HL-60 (cell line): ENCODE results near the gene TLL2.

ENCODE experiments used
- POLR2AphosphoS5 ChIP-seq: IDR thresholded peaks from 2 replicates; pipeline ENCODE4 v1.6.1; 2012; ENCODE audit warnings: low read depth
- TF ChIP-seq, protein P1 (sequence below): IDR thresholded peaks from one replicate; pipeline ENCODE4 v1.5.1; 2011; ENCODE audit warnings: low read length, control low read depth, inconsistent platforms; ENCODE audit not compliant: insufficient read depth
- TF ChIP-seq, protein P2 (sequence below): IDR thresholded peaks from 2 replicates; pipeline ENCODE4 v1.6.1; 2012; ENCODE audit warnings: low read depth; ENCODE audit not compliant: insufficient replicate concordance

DNA sequence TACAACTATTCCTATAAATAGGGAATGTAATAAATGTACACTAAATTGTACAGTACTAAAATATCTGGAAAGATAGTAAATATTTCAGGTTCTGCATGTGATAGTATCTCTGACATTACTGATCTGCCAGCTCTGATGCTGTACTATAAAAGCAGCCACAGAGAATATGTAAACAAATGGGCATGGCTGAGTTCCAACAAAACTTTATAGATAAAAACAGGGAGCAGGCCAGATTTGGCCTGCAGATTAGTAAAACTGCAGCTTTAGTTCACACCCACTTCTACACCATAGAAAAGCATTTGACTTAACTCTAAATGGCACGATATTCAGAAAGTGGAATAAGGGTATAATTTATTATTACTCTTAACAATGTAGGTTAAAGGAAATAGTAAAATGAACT is 18.8 kb upstream of the TLL2 start:
- TF ChIP-seq, protein P1, sequence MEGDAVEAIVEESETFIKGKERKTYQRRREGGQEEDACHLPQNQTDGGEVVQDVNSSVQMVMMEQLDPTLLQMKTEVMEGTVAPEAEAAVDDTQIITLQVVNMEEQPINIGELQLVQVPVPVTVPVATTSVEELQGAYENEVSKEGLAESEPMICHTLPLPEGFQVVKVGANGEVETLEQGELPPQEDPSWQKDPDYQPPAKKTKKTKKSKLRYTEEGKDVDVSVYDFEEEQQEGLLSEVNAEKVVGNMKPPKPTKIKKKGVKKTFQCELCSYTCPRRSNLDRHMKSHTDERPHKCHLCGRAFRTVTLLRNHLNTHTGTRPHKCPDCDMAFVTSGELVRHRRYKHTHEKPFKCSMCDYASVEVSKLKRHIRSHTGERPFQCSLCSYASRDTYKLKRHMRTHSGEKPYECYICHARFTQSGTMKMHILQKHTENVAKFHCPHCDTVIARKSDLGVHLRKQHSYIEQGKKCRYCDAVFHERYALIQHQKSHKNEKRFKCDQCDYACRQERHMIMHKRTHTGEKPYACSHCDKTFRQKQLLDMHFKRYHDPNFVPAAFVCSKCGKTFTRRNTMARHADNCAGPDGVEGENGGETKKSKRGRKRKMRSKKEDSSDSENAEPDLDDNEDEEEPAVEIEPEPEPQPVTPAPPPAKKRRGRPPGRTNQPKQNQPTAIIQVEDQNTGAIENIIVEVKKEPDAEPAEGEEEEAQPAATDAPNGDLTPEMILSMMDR: no peak
- TF ChIP-seq, protein P2, sequence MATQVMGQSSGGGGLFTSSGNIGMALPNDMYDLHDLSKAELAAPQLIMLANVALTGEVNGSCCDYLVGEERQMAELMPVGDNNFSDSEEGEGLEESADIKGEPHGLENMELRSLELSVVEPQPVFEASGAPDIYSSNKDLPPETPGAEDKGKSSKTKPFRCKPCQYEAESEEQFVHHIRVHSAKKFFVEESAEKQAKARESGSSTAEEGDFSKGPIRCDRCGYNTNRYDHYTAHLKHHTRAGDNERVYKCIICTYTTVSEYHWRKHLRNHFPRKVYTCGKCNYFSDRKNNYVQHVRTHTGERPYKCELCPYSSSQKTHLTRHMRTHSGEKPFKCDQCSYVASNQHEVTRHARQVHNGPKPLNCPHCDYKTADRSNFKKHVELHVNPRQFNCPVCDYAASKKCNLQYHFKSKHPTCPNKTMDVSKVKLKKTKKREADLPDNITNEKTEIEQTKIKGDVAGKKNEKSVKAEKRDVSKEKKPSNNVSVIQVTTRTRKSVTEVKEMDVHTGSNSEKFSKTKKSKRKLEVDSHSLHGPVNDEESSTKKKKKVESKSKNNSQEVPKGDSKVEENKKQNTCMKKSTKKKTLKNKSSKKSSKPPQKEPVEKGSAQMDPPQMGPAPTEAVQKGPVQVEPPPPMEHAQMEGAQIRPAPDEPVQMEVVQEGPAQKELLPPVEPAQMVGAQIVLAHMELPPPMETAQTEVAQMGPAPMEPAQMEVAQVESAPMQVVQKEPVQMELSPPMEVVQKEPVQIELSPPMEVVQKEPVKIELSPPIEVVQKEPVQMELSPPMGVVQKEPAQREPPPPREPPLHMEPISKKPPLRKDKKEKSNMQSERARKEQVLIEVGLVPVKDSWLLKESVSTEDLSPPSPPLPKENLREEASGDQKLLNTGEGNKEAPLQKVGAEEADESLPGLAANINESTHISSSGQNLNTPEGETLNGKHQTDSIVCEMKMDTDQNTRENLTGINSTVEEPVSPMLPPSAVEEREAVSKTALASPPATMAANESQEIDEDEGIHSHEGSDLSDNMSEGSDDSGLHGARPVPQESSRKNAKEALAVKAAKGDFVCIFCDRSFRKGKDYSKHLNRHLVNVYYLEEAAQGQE: no peak
- no peak for TF ChIP-seq POLR2AphosphoS5
